Neural cell (in vitro differentiated cells): ENCODE measurements around the gene SYT2. TPM values are rescaled to one million over a fixed set of nuclear protein-coding genes. Genes with fewer than 3 reads are reported as not detected.
"Not testable (repeated sequence)": the region's sequence is repeated elsewhere in the genome, so short reads cannot be mapped to it uniquely, and the experiment has no call there.

ENCODE experiments used
- H2AFZ ChIP-seq: fragments of 200-600, 300-800 bp; sonication (generic), shearing (Covaris generic); 2 replicates; pipeline ENCODE4 v1.6.0; 2014; ENCODE audit warnings: low read depth, mild to moderate bottlenecking, antibody characterized with exemption, low read length, moderate library complexity
- H3F3A ChIP-seq: fragments of 200-600 bp; shearing (Covaris generic); 2 replicates; pipeline ENCODE4 v1.6.1; 2016; ENCODE audit warnings: mild to moderate bottlenecking, moderate library complexity, mixed read lengths, antibody characterized with exemption, low read length; ENCODE audit not compliant: insufficient read depth, poor library complexity, severe bottlenecking
- H3K27ac ChIP-seq: fragments of 200-600, 300-800 bp; sonication (generic), shearing (Covaris generic); 2 replicates; pipeline ENCODE4 v1.5.1; 2014; ENCODE audit warnings: mild to moderate bottlenecking, low read length, moderate library complexity
- H3K27me3 ChIP-seq: fragments of 300-800, 200-600 bp; sonication (generic), shearing (Covaris generic); 2 replicates; pipeline ENCODE4 v1.6.0; 2014; ENCODE audit warnings: mild to moderate bottlenecking, low read depth, low read length, moderate library complexity; ENCODE audit not compliant: insufficient read depth
- H3K36me3 ChIP-seq: fragments of 300-800, 200-600 bp; sonication (generic), shearing (Covaris generic); 2 replicates; pipeline ENCODE4 v1.5.1; 2014; ENCODE audit warnings: mild to moderate bottlenecking, antibody characterized with exemption, low read length, moderate library complexity; ENCODE audit not compliant: insufficient read depth
- H3K4me2 ChIP-seq: fragments of 300-800, 200-600 bp; sonication (generic), shearing (Covaris generic); 2 replicates; pipeline ENCODE4 v1.6.0; 2014; ENCODE audit warnings: mild to moderate bottlenecking, low read length
- H3K4me3 ChIP-seq: fragments of 300-800, 200-600 bp; sonication (generic), shearing (Covaris generic); 2 replicates; pipeline ENCODE4 v1.5.1; 2014; ENCODE audit warnings: mild to moderate bottlenecking, low read length, moderate library complexity
- H3K79me2 ChIP-seq: fragments of 200-600 bp; shearing (Covaris generic); replicated peaks from 2 replicates; pipeline ENCODE4 v1.6.0; 2014; ENCODE audit warnings: mild to moderate bottlenecking, low read length, moderate library complexity; ENCODE audit not compliant: insufficient read depth
- H3K9ac ChIP-seq: fragments of 300-800, 200-600 bp; sonication (generic), shearing (Covaris generic); 2 replicates; pipeline ENCODE4 v1.6.1; 2016; ENCODE audit warnings: mild to moderate bottlenecking, low read length, mixed read lengths
- H3K9me2 ChIP-seq: fragments of 200-600 bp; shearing (Covaris generic); 2 replicates; pipeline ENCODE4 v1.6.1; 2016; ENCODE audit warnings: mild to moderate bottlenecking, low read length, mixed read lengths; ENCODE audit not compliant: insufficient read depth
- H3K9me3 ChIP-seq: fragments of 200-600, 300-800 bp; sonication (generic), shearing (Covaris generic); 2 replicates; pipeline ENCODE4 v1.6.1; 2016; ENCODE audit warnings: mild to moderate bottlenecking, mixed run types, low read length, moderate library complexity, mixed read lengths
- H4K20me1 ChIP-seq: fragments of 200-600 bp; shearing (Covaris generic); 2 replicates; pipeline ENCODE4 v1.6.1; 2016; ENCODE audit warnings: mild to moderate bottlenecking, mixed run types; ENCODE audit not compliant: insufficient read depth
- EP300 ChIP-seq: fragments of 450-650 bp; conservative IDR thresholded peaks from 2 replicates; pipeline ENCODE4 v1.6.1; 2014; ENCODE audit warnings: antibody characterized with exemption, mild to moderate bottlenecking, moderate library complexity; ENCODE audit not compliant: poor library complexity, severe bottlenecking
- EZH2 ChIP-seq: fragments of 200-600, 300-800 bp; shearing (Covaris generic), sonication (generic); IDR thresholded peaks from 2 replicates; pipeline ENCODE4 v1.6.1; 2014; ENCODE audit warnings: antibody characterized with exemption, low read length, borderline replicate concordance, mild to moderate bottlenecking; ENCODE audit not compliant: insufficient read depth, poor library complexity, severe bottlenecking
- MXI1 ChIP-seq: fragments of 450-650 bp; conservative IDR thresholded peaks from 2 replicates; pipeline ENCODE4 v1.6.1; 2014; ENCODE audit warnings: antibody characterized with exemption, mild to moderate bottlenecking; ENCODE audit not compliant: poor library complexity, severe bottlenecking
- POLR2AphosphoS5 ChIP-seq: IDR thresholded peaks from 2 replicates; pipeline ENCODE4 v1.6.1; 2012
- RAD21 ChIP-seq: fragments of 450-650 bp; conservative IDR thresholded peaks from 2 replicates; pipeline ENCODE4 v1.6.1; 2014; ENCODE audit warnings: antibody characterized with exemption, mild to moderate bottlenecking, moderate library complexity
- SMC3 ChIP-seq: fragments of 450-650 bp; conservative IDR thresholded peaks from 2 replicates; pipeline ENCODE4 v1.6.1; 2014; ENCODE audit warnings: antibody characterized with exemption, mild to moderate bottlenecking, moderate library complexity; ENCODE audit not compliant: poor library complexity
- TAF1 ChIP-seq: IDR thresholded peaks from 2 replicates; pipeline ENCODE4 v1.6.1; 2012; ENCODE audit warnings: low read depth
- polyA plus RNA-seq: library from polyadenylated mRNA; depleted of rRNA; stranded (reverse); fragments of >200 nt; gene quantifications from 2 replicates; pipeline ENCODE4 v1.2.3, GENCODE V29; 2014
- TF ChIP-seq, protein P1 (sequence below): fragments of 450-650 bp; IDR thresholded peaks from 2 replicates; pipeline ENCODE4 v1.5.1; 2014; ENCODE audit warnings: antibody characterized with exemption, mild to moderate bottlenecking, moderate library complexity; ENCODE audit not compliant: poor library complexity, severe bottlenecking
- TF ChIP-seq, protein P2 (sequence below): IDR thresholded peaks from 2 replicates; pipeline ENCODE4 v1.6.1; 2012; ENCODE audit warnings: borderline replicate concordance

The SYT2 gene
- polyA plus RNA-seq, 1 donor from 2014 or later, result 0.04 TPM

DNA sequence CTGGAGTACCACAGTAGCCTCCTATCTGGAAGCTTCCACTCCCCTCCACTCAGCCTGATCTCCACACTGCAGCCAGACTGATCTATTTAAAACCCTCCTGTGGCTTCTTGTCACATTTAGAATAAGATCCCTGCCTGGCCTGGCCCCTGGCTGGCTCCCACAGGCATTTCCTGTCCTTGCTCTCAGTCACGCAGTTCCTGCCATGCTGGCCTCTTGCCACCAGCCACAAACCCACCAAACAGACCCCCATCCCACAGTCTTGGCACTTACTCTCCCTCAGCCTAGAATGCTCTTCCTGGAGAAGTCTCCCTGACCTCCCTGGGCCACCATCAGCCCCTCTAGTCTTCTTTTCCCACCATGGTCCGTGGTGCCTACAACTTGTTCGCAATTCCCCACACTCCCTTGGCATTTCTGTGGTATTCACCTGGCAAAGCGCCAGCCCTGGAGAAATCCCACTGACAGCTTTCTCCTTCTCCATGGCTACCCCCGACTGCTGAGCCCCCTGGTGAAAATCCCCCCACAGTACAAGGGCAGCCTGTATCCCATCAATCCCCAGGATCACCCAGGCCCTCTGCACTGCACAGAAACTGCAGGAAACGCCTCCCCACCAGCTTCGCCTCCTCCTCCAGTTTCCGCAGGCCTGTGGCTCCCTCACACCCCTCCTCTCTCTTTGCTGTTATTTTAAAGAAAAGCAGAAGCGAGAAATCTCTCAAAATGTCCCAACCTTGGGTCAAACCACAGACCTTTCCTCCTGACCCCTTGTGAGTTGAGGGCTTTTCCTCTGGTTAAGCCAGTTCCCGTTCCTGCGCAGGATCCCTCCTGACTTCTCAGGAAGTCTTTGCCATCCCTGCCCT, 94.5 kb downstream of the SYT2 start:
- Histone ChIP-seq H2AFZ (no peak overlapping the region), H3K27ac (no peak overlapping the region)

DNA sequence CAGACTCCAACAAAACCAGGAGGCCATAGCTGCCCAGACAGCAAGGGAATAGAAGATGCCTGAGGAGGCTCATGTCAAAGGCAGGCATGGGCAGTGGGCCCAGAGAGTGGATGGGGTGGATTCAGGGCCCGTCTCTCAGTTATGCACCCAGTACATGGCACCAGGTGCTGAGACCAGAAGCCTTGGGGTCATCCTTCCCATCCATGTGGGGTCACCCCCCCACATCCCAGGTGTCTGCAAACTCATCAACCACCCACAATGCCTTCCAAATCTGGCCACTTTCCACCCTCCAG, 95.1 kb downstream of the SYT2 start:
- H3K36me3 ChIP-seq, H3K9me3 ChIP-seq, H3K27ac ChIP-seq, H3K79me2 ChIP-seq, H3K4me3 ChIP-seq, H3F3A ChIP-seq, H2AFZ ChIP-seq, H3K4me2 ChIP-seq, H3K9ac ChIP-seq, H3K9me2 ChIP-seq, H4K20me1 ChIP-seq, H3K27me3 ChIP-seq: not testable (repeated sequence)

More for the DNA sequence above, 94.5 kb downstream of the SYT2 start:
- no peaks in the 10 kb centered on the region for H3K79me2 ChIP-seq
- H4K20me1 ChIP-seq, result no peaks in the 10 kb centered on the region
- H3K9me2 ChIP-seq, result no peaks in the 10 kb centered on the region
- no peak overlapping the region for H3K9ac ChIP-seq
- H3K4me2 ChIP-seq, result no peak overlapping the region
- H3K36me3 ChIP-seq, result no peaks in the 10 kb centered on the region
- TF ChIP-seq RAD21, result no peak
- TF ChIP-seq, protein P1, sequence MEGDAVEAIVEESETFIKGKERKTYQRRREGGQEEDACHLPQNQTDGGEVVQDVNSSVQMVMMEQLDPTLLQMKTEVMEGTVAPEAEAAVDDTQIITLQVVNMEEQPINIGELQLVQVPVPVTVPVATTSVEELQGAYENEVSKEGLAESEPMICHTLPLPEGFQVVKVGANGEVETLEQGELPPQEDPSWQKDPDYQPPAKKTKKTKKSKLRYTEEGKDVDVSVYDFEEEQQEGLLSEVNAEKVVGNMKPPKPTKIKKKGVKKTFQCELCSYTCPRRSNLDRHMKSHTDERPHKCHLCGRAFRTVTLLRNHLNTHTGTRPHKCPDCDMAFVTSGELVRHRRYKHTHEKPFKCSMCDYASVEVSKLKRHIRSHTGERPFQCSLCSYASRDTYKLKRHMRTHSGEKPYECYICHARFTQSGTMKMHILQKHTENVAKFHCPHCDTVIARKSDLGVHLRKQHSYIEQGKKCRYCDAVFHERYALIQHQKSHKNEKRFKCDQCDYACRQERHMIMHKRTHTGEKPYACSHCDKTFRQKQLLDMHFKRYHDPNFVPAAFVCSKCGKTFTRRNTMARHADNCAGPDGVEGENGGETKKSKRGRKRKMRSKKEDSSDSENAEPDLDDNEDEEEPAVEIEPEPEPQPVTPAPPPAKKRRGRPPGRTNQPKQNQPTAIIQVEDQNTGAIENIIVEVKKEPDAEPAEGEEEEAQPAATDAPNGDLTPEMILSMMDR, result no peak
- no peaks in the 10 kb centered on the region for H3F3A ChIP-seq
- no peaks in the 10 kb centered on the region for H3K9me3 ChIP-seq
- no peaks in the 10 kb centered on the region for H3K27me3 ChIP-seq
- no peak overlapping the region for H3K4me3 ChIP-seq

DNA sequence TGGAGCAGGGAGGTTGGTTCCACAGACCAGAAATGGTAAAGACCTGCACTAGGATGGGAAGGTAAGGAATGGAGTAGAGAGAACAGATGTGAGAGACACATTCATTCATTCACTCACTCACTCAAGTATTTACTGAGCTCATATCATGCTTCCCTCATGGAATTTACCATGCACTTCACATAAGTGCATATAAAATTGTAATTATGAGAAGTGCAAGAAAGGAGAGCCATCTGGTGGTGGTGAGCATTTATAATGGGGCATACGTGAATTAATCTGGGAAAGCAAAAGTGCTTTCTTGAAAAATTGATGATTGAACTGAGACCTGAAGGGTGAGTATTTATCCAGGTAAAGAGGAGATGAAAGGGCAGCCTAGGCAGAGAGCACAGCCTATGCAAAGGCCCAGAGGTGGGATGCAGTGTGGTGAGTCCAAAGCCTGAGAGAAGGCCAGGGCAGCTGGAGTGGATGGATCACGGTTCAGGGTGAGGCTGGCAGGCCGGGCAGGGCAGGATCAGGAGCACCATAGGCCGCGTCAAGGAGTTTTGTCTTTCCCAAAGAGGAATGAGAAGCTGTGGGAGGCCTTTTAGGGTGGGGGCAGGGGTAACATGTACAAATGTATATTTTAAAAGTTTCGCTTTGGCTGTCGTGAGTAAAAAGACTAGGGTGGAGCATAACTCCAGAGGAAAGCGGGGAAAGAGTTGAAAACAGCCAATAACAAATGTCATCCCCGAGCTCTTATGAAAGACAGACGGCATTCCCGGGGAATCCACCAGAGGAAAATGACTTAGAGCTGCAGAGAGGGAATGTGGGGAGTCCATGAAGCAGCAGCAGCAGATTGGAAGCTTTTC, 95.7 kb downstream of the SYT2 start:
- H3K9me3 ChIP-seq, H3K4me2 ChIP-seq, H3K27ac ChIP-seq, H3K9ac ChIP-seq, H2AFZ ChIP-seq, H3K4me3 ChIP-seq, H3F3A ChIP-seq, H4K20me1 ChIP-seq, H3K36me3 ChIP-seq, H3K79me2 ChIP-seq, H3K9me2 ChIP-seq, H3K27me3 ChIP-seq: not testable (repeated sequence)

DNA sequence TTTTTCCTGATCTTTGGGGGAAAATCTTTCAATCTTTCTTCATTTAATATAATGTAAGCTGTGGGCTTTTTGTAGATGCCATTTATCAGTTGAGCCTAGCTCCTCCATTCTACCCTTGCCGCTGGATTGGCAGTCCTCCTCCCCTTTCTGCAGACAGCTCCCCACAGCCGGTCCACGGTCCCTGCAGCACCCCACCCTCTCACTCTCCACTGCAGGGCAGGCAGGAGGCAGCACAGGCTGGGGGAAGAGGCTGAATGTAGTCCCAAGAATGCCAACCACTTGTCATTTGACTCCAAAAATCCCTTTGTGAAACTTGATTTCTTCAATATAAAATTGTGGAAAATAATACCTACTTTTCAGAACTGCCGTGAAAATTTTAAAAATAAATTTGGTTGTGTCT, 96.7 kb downstream of the SYT2 start:
- Histone ChIP-seq H3K79me2 (no peaks in the 10 kb centered on the region), H3K27me3 (no peaks in the 10 kb centered on the region), H3K4me3 (no peak overlapping the region), H3K4me2 (no peak overlapping the region), H3K9ac (no peak overlapping the region), H4K20me1 (no peaks in the 10 kb centered on the region), H3K27ac (no peak overlapping the region), H3F3A (no peaks in the 10 kb centered on the region), H3K9me2 (no peaks in the 10 kb centered on the region), H2AFZ (no peak overlapping the region), H3K36me3 (no peaks in the 10 kb centered on the region), H3K9me3 (no peaks in the 10 kb centered on the region)
- TF ChIP-seq TAF1 (no peak), POLR2AphosphoS5 (no peak), SMC3 (no peak), EZH2 (no peak), MXI1 (no peak), EP300 (no peak), RAD21 (no peak)
- TF ChIP-seq, protein P2, sequence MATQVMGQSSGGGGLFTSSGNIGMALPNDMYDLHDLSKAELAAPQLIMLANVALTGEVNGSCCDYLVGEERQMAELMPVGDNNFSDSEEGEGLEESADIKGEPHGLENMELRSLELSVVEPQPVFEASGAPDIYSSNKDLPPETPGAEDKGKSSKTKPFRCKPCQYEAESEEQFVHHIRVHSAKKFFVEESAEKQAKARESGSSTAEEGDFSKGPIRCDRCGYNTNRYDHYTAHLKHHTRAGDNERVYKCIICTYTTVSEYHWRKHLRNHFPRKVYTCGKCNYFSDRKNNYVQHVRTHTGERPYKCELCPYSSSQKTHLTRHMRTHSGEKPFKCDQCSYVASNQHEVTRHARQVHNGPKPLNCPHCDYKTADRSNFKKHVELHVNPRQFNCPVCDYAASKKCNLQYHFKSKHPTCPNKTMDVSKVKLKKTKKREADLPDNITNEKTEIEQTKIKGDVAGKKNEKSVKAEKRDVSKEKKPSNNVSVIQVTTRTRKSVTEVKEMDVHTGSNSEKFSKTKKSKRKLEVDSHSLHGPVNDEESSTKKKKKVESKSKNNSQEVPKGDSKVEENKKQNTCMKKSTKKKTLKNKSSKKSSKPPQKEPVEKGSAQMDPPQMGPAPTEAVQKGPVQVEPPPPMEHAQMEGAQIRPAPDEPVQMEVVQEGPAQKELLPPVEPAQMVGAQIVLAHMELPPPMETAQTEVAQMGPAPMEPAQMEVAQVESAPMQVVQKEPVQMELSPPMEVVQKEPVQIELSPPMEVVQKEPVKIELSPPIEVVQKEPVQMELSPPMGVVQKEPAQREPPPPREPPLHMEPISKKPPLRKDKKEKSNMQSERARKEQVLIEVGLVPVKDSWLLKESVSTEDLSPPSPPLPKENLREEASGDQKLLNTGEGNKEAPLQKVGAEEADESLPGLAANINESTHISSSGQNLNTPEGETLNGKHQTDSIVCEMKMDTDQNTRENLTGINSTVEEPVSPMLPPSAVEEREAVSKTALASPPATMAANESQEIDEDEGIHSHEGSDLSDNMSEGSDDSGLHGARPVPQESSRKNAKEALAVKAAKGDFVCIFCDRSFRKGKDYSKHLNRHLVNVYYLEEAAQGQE, result no peak
- TF ChIP-seq, protein P1, result no peak
